K562 (cell line): ENCODE data around the gene MOB1B. TPM values are rescaled to one million over a fixed set of nuclear protein-coding genes. Genes with fewer than 3 reads are reported as not detected.

Experiments used
- ATAC-seq: fragments of 200-7000 bp; cut with Tn5 transposase; 3 replicates; pipeline ENCODE4 v1.9.1; 2020; ENCODE audit warnings: moderate library complexity
- BruUV-seq: library from RNA; stranded (reverse); fragments of 400-500 nt; replicated peaks from 2 replicates; lab custom pipeline; 2021; lab: Mats Ljungman, UMichigan
- CTCF ChIA-PET: fragments of 300-600 bp; formaldehyde crosslinking; extraction: SDS; loops from one replicate; lab custom pipeline; 2021; ENCODE audit warnings: low intra/inter-chr PET ratio; lab: Yijun Ruan, JAX
- POLR2A ChIA-PET: fragments of 300-600, 350-650 bp; sonication (Branson Sonifier 250); formaldehyde crosslinking; extraction: SDS; loops from one replicate; lab custom pipeline; 2021; ENCODE audit warnings: antibody characterized with exemption, inconsistent platforms; lab: Yijun Ruan, JAX
- DNase-seq, 4 experiments: peaks; one replicate each; pipeline versions ENCODE4 v3.0.0 to v3.0.0-alpha.2; 2011 to 2018; ENCODE audit warnings: low spot score in 3 of 4, mixed read lengths in 3 of 4; ENCODE audit errors: extremely low read depth in 1 of 4
- FAIRE-seq: peaks from 2 replicates; lab custom pipeline; 2011; peaks lifted over from hg19 to GRCh38; lab: Jason Lieb, UNC
- H2AFZ ChIP-seq: 2 replicates; pipeline ENCODE4 v1.6.0; 2011; ENCODE audit warnings: low read depth, low read length, control low read depth, inconsistent platforms
- H3K27ac ChIP-seq: fragments of 200-600 bp; 3 replicates; pipeline ENCODE4 v1.8.0; 2011; ENCODE audit warnings: low read depth, mild to moderate bottlenecking, control low read depth, inconsistent platforms, low read length, moderate library complexity, mixed read lengths; ENCODE audit errors: extremely low read depth
- H3K27me3 ChIP-seq, 2 experiments: fragments of 300-600 bp in 1 of 2; 2 replicates in 1 of 2; 3 replicates in 1 of 2; pipeline versions ENCODE4 v1.6.0 to v1.8.0; 2011; ENCODE audit warnings: inconsistent platforms in 2 of 2, low read length in 2 of 2, mild to moderate bottlenecking in 1 of 2, mixed read lengths in 1 of 2, moderate library complexity in 1 of 2; ENCODE audit not compliant: control insufficient read depth in 2 of 2, insufficient read depth in 2 of 2
- H3K36me3 ChIP-seq: fragments of 300-600 bp; 3 replicates; pipeline ENCODE4 v1.8.0; 2011; ENCODE audit warnings: mild to moderate bottlenecking, low read length, inconsistent platforms; ENCODE audit not compliant: control insufficient read depth, insufficient read depth
- H3K4me1 ChIP-seq, 2 experiments: fragments of 200-600 bp in 1 of 2; replicated peaks in 1 of 2; 2 replicates in 1 of 2; 3 replicates in 1 of 2; pipeline versions ENCODE4 v1.5.1 to v1.8.0; 2011; ENCODE audit warnings: inconsistent platforms in 2 of 2, low read length in 2 of 2, mild to moderate bottlenecking in 1 of 2, mixed read lengths in 1 of 2, moderate library complexity in 1 of 2; ENCODE audit not compliant: control insufficient read depth in 2 of 2, insufficient read depth in 2 of 2
- H3K4me2 ChIP-seq: 2 replicates; pipeline ENCODE4 v1.6.1; 2011; ENCODE audit warnings: low read length, control low read depth, inconsistent platforms, mixed read lengths; ENCODE audit not compliant: insufficient read depth
- H3K4me3 ChIP-seq: fragments of 200-600 bp; sonication (generic), shearing (Covaris generic); 2 replicates; pipeline ENCODE4 v1.5.1; 2016; ENCODE audit warnings: control low read depth, inconsistent platforms
- H3K79me2 ChIP-seq: fragments of 200-600 bp; 3 replicates; pipeline ENCODE4 v1.8.0; 2011; ENCODE audit warnings: low read length, inconsistent platforms; ENCODE audit not compliant: control insufficient read depth, insufficient read depth
- H3K9ac ChIP-seq, 2 experiments: 2 replicates each; pipeline versions ENCODE4 v1.6.0 to v1.6.1; 2011; ENCODE audit warnings: low read depth in 2 of 2, low read length in 2 of 2, control low read depth in 1 of 2, inconsistent platforms in 1 of 2, mild to moderate bottlenecking in 1 of 2, mixed read lengths in 1 of 2; ENCODE audit not compliant: insufficient read depth in 1 of 2
- H3K9me1 ChIP-seq: one replicate; pipeline ENCODE4 v1.6.0; 2011; ENCODE audit warnings: inconsistent platforms, mild to moderate bottlenecking, low read length, moderate library complexity; ENCODE audit not compliant: control insufficient read depth, insufficient read depth
- H3K9me3 ChIP-seq: replicated peaks from 2 replicates; pipeline ENCODE4 v1.5.1; 2011; ENCODE audit warnings: low read depth, low read length, inconsistent platforms; ENCODE audit not compliant: control insufficient read depth, insufficient read depth
- H4K20me1 ChIP-seq: replicated peaks from 2 replicates; pipeline ENCODE4 v1.6.1; 2011; ENCODE audit warnings: low read length, inconsistent platforms, mixed read lengths; ENCODE audit not compliant: control insufficient read depth, insufficient read depth
- CBX3 ChIP-seq, 2 experiments: IDR thresholded peaks; 1 replicate in 1 of 2; 2 replicates in 1 of 2; pipeline ENCODE4 v1.6.1; 2012; ENCODE audit warnings: inconsistent platforms in 2 of 2, low read length in 2 of 2, borderline replicate concordance in 1 of 2, control low read depth in 1 of 2
- CREB3 ChIP-seq: fragments of 450-650 bp; conservative IDR thresholded peaks from 2 replicates; pipeline ENCODE4 v1.6.1; 2016; ENCODE audit warnings: missing genetic modification characterization, low read depth, mild to moderate bottlenecking, missing compliant biosample characterization, moderate library complexity
- DMBX1 ChIP-seq: fragments of 250-450 bp; sonication (Bioruptor Pico); IDR thresholded peaks from 2 replicates; pipeline ENCODE4 v1.8.0; 2022; ENCODE audit warnings: inconsistent platforms, mild to moderate bottlenecking, moderate library complexity, borderline replicate concordance
- ELK1 ChIP-seq: sonication (generic); formaldehyde crosslinking; IDR thresholded peaks from 2 replicates; pipeline ENCODE4 v1.8.1; 2022; ENCODE audit warnings: missing genetic modification reagents
- FOXO4 ChIP-seq: fragments of 450-650 bp; formaldehyde crosslinking; IDR thresholded peaks from 2 replicates; pipeline ENCODE4 v1.4.0; 2020; ENCODE audit warnings: mild to moderate bottlenecking, moderate library complexity
- RBM39 ChIP-seq: fragments of 200-400 bp; formaldehyde crosslinking; optimal IDR thresholded peaks from 2 replicates; pipeline ENCODE3; 2018; ENCODE audit warnings: low read depth, low read length
- ZBTB33 ChIP-seq: sonication (generic); formaldehyde crosslinking; IDR thresholded peaks from 2 replicates; pipeline ENCODE4 v1.8.1; 2023; ENCODE audit warnings: mild to moderate bottlenecking, missing genetic modification reagents
- WGBS: fragments of 100-300 bp; shearing (Covaris generic); methylation state at CpG from one replicate; pipeline ENCODE4 v1.1.6; 2016; ENCODE audit warnings: low coverage, mixed read lengths; ENCODE audit not compliant: insufficient coverage; ENCODE audit errors: missing lambda C conversion rate; 5-methylcytosine and 5-hydroxymethylcytosine counted together
- in situ Hi-C: fragments of 300-500 bp; cut with MboI; formaldehyde crosslinking; loops from 4 replicates; pipeline ENCODE4 v1.15.0; 2018; ENCODE audit warnings: inconsistent platforms, mixed read lengths
- intact Hi-C: fragments of 100-400 bp; cut with micrococcal nuclease; formaldehyde crosslinking; loops from 2 replicates; pipeline ENCODE4 v1.14.2; 2022
- polyA plus RNA-seq, 8 experiments: library from polyadenylated mRNA; depleted of rRNA in 4 of 8; stranded (reverse) in 5 of 8; unstranded in 3 of 8; fragments of >200 nt; fragmentation: Nextera tagmentation in 2 of 8; fragmentation: Illumina TruSeq in 1 of 8; extraction: Ambion mirVana in 2 of 8; extraction: Trizol in 1 of 8; gene quantifications; 2 replicates each; pipeline versions ENCODE4 v1.2.1 to v1.2.3, GENCODE V29; 2011 to 2014; ENCODE audit warnings: inconsistent platforms in 1 of 8, missing spikeins in 1 of 8
- total RNA-seq, 7 experiments: library from RNA; depleted of rRNA in 6 of 7; stranded (reverse); fragments of >200 nt in 6 of 7; fragmentation: Illumina TruSeq in 2 of 7; extraction: Trizol in 2 of 7; gene quantifications; 2 replicates each; pipeline versions ENCODE4 v1.2.1 to v1.2.3, GENCODE V29; 2011 to 2021; ENCODE audit warnings: low replicate concordance in 1 of 7

The MOB1B gene
- total and polyA plus RNA-seq, 9 of the 15 experiments (the other 6 are each of a cell fraction or from before 2014, with no cell fraction given) = 8.4 to 37.8 (median 19.0) TPM

- TF ChIP-seq ELK1 (CRISPR knock-in tag) = no peak
- TF ChIP-seq, all 486 proteins: peak for 0
Observed at GRCh38 chr4:70915036-70915815, 13.1 kb downstream of the MOB1B start (continued).

GRCh38 chr4:70915874-70916559 is 13.8 kb downstream of the MOB1B start:
- H3K9ac ChIP-seq = no peak overlapping the region; a peak in 1 of 4 replicates
- H3K36me3 ChIP-seq = peaks cover 36% of the 10 kb centered on the region
- WGBS = 73% methylated on average over 8 of the region's 8 CpGs
- no peak overlapping the region for H2AFZ ChIP-seq
- H3K9me1 ChIP-seq = peaks cover 3% of the 10 kb centered on the region
- ChIA-PET CTCF (no interaction called here), POLR2A (interaction anchor here (0.6 to 1.4 kb wide), 3 partner anchors 9 to 1403 kb away, joined by 4 to 5 read pairs (median 4); no protein-coding TSS in a partner anchor)
- no peak for FAIRE-seq
- peaks cover 3 to 16% of the 10 kb centered on the region in 2 experiments; a peak in 3 of 5 replicates for H3K4me1 ChIP-seq
- peaks cover 16% of the 10 kb centered on the region for H4K20me1 ChIP-seq
- H3K27me3 ChIP-seq = no peaks in the 10 kb centered on the region
- ATAC-seq = no peak
- no peak overlapping the region for H3K4me2 ChIP-seq
- in situ Hi-C loops (loop anchor here (25.0 kb wide), 1 partner anchor 1371 kb away; no protein-coding TSS in a partner anchor), intact Hi-C loops (no loop called here)
- no peak overlapping the region for H3K27ac ChIP-seq
- no peak for DNase-seq
- H3K9me3 ChIP-seq = peaks cover 4% of the 10 kb centered on the region; the same call in 1 of the 2 replicates
- BruUV-seq = no TSS peak
- H3K79me2 ChIP-seq = peaks cover 91% of the 10 kb centered on the region
- no peak overlapping the region for H3K4me3 ChIP-seq
- TF ChIP-seq DMBX1 (CRISPR knock-in tag) (0 out of 2 replicates have a peak, but pooled peaks have one; percentile 37), CBX3 (IDR thresholded peaks at IDR 0.05; ENCODE audit: borderline replicate concordance in 1 of 2, low read length in 2 of 2) (no peak), RBM39 (no peak), ZBTB33 (CRISPR knock-in tag) (no peak), CREB3 (tag) (0 out of 2 replicates have a peak, but pooled peaks have one; percentile 27), FOXO4 (no peak)
